ENCODE data around the gene MYOM1.
A peak's percentile ranks its signal among the peaks of the same experiment; 100 is the strongest.
"Not testable (repeated sequence)": the region's sequence is repeated elsewhere in the genome, so short reads cannot be mapped to it uniquely, and the experiment has no call there.

The MYOM1 gene

GRCh38 chr18:3073353-3073752, 146.4 kb downstream of the MYOM1 start:
- DNase-seq: not testable (repeated sequence)

DNA sequence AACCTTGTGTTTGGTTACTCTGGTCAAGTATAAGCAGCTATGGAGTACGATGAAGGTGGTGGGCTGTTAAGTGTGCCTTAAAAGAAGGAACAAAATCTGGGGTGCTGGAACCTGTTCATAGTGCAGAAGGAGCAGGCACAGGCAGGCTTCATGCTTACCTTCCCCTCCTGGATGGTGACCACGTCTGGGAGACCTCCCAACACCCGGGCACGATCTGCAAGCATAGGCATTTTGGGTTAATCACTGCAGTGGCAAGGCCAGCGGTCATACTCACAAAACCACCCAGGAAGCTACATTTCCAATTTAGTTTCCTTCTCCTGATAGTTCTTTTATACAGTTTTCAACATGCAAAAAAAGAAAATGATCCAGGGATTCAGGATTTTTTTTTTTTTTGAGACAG, 148.1 kb downstream of the MYOM1 start:
- no peak for DNase-seq

DNA sequence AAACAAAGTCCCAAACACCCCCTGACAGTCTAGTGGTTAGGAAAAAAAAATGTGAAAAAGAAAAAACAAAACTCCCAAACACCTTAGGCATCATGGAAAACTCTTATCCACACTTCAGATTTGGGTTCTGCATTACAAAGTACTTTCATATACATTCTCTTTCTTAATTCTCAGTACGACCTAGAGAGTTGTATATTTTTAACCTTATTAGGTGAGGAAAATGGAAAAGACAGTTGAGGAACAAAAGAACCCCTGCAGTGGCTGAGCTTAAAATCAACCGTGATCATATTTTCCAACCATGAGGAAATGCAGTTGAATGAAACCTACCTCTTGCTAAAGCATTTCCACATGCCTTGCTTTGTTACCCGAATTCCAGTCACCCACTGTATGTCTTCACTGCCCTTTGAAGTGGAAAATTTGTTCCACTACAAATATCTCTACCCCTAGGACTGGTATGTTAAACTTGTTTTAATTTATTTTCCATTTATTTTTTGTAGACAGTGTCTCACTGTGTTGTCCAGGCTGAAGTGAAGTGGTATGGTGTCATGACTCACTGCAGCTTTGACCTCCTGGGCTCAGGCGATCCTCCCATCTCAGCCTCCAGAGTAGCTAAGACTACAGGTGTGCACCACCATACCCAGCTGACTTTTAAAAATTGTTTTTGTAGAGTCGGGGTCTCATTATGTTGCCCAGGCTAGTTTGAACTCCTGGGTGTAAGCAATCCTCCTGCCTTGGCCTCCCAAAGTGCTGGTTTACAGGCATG, 149.9 kb downstream of the MYOM1 start:
- no peak for DNase-seq

DNA sequence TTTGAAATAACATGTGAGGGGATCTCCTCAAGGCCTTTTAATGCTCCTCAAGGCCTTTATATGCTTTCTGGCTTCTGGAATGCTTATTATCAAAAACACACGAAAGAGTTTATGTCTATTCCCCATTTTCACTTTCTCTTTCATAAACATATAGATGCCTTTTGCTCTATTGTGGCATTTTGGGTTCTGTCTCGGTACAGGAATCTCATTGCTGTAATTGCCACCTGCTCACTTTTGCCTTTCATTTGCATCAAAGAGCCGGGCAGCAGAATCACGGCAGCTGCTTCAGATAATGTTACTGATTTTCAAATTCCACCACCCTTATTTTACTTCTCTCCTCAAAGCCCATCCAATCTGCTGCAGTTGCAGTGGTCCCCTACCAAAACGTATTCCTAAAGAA, 152.0 kb downstream of the MYOM1 start:
- DNase-seq: peak in 1 of 2 donors; percentile 27

- DNase-seq: no peak
Observed at GRCh38 chr18:3067165-3067661, 152.6 kb downstream of the MYOM1 start.

DNA sequence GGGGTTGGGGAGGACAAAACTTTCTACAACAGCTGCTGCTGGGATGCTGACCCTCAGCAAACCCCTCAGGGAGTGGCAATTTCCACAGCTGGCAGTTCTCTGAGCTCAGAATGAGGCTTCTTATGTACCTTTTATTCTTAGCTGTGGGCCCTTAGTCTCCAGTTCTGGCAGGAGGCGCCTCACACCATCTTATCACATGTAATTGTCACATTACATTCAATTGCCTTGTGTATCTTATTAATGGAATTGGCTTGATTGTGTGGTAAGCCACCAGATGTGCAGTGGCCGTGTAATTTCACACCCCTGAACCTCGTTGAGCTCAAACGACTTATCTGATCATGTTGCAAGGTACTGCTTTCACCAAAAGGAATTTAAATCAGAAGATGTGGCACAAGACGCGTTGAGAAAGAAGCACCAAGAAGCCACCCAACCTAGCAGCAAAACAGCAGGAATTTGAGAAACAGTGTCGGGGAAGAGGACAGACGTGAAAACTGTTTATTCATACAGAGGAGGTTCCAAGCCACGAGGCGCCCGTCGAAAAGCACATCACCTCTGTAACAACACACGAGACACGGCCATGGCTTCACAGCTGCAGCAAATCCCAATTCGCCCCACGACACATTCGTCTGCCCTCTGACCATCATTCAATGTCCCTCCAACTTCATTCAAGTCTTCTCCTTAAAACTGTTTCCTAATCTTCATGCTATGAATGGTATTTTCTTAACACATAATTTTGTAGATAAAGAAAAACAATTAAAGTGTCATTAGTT, 153.2 kb downstream of the MYOM1 start:
- DNase-seq: peak in 1 of 2 donors; percentile 16

GRCh38 chr18:3063766-3064165, 156.0 kb downstream of the MYOM1 start:
- not testable (repeated sequence) for DNase-seq

- DNase-seq: peak; percentile 80
Observed at GRCh38 chr18:3062798-3063680, 156.7 kb downstream of the MYOM1 start.

DNA sequence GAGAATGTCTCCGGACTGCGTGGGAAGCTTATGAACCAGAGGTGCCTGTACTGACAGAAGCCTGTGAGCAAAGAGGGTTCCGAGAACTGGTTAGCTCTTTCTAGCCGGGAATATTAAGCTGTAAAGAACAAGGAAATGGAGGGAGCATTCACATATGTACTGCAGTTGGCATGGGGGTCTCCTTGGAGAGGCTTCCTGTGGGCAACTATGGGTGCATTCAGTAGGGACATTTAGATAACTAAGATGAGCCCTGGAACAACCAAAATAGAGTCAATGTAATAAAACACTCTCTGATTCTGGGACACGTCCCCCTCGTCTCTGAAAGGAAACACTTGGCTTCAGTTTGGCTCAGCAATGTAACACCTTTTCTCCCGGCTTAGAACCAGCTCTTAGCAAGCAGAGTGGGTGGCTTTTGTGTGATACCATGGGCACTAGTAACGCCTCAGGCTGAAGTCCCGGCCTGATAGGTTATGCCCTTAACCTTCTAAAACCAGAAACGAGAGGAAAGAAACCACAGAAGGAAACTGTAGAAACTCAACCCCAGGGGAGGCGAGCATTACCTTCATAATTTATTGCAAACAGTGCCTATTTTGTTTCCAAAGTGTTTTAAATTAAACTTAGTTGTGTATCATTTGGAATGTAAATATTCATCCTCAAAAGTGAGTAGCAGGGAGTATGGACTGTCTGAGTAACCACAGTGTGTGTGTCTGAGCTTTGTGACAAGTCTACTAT, 158.0 kb downstream of the MYOM1 start:
- peak; percentile 41 to 72 for DNase-seq

GRCh38 chr18:3060667-3061580, 158.8 kb downstream of the MYOM1 start:
- peak; percentile 54 to 85 for DNase-seq

- peak; percentile 57 to 88 for DNase-seq
Observed at GRCh38 chr18:3059272-3059671, 160.5 kb downstream of the MYOM1 start.

DNA sequence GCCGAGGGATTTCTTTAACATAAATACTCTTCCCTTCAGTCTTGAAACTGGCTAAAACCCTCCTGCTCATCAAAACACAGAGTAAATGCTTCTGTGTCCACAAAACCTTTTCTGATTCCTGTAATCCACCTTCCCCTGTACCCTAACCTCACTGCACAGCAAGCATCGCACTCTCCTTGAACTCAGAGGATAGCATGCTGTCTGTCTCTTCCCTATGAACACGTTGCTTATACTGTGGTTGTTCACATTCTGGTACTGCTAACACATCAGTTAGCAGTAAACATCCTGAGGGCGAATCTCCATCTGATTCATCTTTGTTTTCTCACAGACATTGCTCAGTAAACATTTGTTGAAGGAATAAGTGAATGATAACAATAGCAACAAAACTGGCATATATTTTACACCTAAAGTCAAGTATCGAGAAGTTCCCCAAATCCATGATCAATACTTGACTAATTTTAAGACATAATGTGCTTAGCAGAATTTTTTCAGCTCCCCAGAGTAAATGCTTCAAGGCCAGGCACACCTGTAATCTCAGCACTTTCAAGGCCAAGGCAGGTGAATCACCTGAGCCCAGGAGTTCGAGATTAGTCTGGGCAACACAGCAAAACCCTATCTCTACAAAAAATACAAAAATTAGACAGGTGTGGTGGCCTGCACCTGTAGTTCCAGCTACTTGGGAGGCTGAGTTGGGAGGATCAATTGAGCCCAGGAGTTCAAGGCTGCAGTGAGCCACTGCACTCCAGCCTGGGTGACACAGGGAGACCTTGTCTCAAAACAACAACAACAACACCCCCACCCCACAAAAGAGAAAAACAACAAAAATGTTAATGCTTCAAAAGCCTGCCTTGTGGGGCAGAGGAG, 161.2 kb downstream of the MYOM1 start:
- DNase-seq: peak in 1 of 2 donors; percentile 68

- no peak for DNase-seq
Observed at GRCh38 chr18:3057526-3057925, 162.2 kb downstream of the MYOM1 start.

DNA sequence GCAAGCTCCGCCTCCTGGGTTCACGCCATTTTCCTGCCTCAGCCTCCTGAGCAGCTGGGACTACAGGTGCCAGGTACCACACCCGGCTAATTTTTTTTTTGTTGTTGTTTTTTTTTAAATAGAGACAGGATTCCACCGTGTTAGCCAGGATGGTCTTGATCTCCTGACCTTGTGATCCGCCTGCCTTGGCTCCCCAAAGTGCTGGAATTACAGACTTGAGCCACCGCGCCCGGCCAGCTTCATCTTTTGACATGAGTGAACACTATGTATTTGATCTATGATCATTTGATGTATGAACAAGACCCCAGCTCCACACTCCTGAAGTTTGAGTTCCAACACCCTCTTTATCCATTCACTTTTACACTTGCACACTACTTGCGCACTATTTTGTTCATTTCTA, 163.5 kb downstream of the MYOM1 start:
- no peak for DNase-seq

DNA sequence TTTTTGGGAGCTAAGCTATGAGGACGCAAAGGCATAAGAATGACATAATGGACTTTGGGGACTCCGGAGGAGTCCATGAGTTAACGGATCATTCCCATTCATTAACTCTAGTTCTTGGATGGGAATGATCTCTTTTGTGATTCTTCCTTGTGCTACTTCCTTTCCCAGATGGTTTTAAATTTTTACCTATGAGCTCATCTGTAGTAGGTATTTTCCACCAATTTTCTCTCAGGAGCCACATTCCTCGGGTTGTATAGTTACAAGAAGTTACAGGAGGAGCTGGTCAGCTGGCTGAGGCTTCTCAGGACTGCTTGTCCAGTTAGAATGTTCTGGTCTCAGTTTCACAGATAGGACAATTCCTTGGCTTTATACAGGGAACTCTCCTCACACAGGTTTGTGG, 164.0 kb downstream of the MYOM1 start:
- no peak for DNase-seq

GRCh38 chr18:3055186-3055728, 164.5 kb downstream of the MYOM1 start:
- no peak for DNase-seq

GRCh38 chr18:3054780-3055179, 165.0 kb downstream of the MYOM1 start:
- DNase-seq: no peak

DNA sequence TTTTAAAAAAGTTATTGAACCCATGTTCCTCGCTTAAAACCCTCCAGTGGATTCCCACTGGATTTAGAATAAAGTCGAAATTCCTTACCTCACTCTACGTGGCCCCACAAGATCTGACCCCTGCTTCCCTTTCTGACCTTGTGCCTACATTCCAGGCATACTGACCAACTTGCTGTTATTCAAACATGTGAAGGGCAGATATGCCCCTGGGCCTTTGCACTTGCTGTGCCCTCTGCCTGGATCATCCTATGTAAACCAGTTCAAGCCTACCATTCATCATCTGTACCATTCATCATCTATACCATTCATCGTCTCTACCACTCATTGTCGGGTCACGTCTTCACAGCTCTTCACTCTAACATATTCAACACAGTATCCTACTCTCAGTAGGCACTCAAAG, 165.6 kb downstream of the MYOM1 start:
- no peak for DNase-seq

- DNase-seq: no peak
Observed at GRCh38 chr18:3053081-3053480, 166.7 kb downstream of the MYOM1 start.

- DNase-seq: no peak
Observed at GRCh38 chr18:3052411-3052758, 167.4 kb downstream of the MYOM1 start.

All from CD4-positive, alpha-beta T cell treated with Interleukin-4 for 1 hour (primary cell).